Breast epithelium (tissue), 3 donors: ENCODE results near the gene SP6.

Experiments
- POLR2A ChIP-seq: fragments of 450-650 bp; IDR thresholded peaks from one replicate; pipeline ENCODE4 v1.6.1; 2016; ENCODE audit warnings: antibody characterized with exemption, mild to moderate bottlenecking, moderate library complexity
- POLR2AphosphoS5 ChIP-seq, 3 donors: sonication (generic); formaldehyde crosslinking; IDR thresholded peaks; one replicate each; pipeline ENCODE4 v1.6.1; 2017; ENCODE audit warnings: antibody characterized with exemption in 3 of 3
- TF ChIP-seq, protein P1 (sequence below), 3 donors: fragments of 450-650 bp; IDR thresholded peaks; one replicate each; pipeline ENCODE4 v1.5.1; 2016 to 2017; ENCODE audit warnings: antibody characterized with exemption in 3 of 3, mild to moderate bottlenecking in 3 of 3, moderate library complexity in 3 of 3

DNA sequence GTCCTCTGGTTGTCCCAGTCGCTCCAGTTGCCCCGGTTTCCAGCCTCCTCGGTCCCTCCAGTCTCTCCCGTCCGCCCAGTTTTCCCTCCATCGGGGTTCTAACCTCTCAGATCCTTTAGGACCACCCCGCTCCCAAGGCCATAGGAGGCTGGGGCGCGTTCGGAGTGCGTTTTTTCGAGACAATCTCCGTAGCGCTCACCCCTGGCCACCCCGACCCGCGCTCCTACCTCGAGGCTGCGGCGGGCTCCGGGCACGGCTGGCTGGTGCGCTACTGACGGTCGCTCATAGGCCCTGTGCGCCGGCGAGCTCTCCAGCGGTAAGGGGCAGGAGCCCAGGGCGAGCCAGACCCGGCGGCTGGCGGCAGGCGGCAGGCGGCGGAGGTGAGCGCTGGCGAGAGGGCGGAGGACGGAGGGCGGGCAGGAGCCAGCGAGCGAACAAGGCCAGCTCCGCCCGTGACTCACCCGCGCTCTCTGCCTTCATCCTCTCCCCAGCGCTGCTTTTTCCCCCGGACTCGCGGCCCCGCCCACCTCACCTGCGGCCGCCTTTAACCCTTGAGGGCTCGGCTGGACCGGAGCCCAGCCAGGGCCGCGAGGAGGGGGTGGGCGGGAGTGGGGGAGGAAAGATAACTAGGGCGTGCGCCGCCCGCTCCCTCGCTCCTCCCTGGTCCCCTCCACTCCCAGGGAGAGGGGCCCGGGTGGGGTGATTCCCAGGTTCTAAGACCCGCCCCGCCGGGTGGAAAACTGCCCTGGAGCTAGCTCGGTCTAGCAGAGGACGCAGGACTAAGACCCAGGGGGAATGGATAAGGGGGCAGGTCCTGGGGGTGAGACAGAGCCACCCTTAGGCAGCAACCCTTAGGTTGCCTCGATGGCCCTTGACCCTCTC, at the start of gene SP6:
- TF ChIP-seq POLR2A: peak; percentile 33
- TF ChIP-seq, protein P1, sequence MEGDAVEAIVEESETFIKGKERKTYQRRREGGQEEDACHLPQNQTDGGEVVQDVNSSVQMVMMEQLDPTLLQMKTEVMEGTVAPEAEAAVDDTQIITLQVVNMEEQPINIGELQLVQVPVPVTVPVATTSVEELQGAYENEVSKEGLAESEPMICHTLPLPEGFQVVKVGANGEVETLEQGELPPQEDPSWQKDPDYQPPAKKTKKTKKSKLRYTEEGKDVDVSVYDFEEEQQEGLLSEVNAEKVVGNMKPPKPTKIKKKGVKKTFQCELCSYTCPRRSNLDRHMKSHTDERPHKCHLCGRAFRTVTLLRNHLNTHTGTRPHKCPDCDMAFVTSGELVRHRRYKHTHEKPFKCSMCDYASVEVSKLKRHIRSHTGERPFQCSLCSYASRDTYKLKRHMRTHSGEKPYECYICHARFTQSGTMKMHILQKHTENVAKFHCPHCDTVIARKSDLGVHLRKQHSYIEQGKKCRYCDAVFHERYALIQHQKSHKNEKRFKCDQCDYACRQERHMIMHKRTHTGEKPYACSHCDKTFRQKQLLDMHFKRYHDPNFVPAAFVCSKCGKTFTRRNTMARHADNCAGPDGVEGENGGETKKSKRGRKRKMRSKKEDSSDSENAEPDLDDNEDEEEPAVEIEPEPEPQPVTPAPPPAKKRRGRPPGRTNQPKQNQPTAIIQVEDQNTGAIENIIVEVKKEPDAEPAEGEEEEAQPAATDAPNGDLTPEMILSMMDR (IDR thresholded peaks at IDR 0.05): peak in 1 of 3 donors; percentile 23
- TF ChIP-seq POLR2AphosphoS5 (IDR thresholded peaks at IDR 0.05): peak in 1 of 3 donors; percentile 40
